Superior temporal gyrus (tissue), 1 donor: ENCODE results near the gene POFUT2.
"Not testable (repeated sequence)": the region's sequence is repeated elsewhere in the genome, so short reads cannot be mapped to it uniquely, and the experiment has no call there.

Experiments
- DNase-seq: peaks from one replicate; pipeline ENCODE4 v3.0.0-alpha.2; 2016; ENCODE audit errors: extremely low spot score

Gene POFUT2

DNA sequence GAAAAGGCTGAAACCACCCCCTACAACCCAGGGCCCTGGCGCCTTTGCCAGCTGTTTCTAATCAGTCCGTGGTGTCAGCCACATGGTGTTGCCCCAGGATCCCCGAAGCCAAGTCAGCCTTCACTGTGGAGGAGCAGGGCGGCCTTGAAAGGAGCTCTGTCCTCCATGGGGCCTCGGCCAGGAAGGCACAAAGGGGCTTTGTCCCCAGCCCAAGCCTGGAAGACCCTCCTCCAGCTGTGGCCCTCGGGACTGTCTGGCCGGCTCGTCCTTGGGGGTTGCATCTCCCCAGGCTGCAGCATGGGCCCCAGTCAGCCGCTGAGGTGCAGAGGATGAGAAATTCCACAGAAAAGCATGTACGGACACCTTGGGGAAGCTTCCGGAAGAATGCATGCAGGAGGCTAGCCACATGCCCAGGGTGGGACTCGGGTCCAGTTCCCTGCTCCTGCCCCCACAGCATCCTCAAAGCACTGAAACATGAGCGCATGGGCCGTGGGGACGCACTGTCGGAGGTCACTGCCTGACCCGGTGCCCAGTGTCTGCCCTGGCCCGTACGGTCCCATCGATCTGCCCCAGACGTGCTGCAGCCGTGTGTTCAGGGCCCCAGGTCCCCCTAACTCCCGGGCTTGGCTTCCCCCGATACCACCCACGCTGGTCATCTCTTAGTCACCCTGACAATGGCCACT lies 38.6 kb upstream of the POFUT2 start:
- DNase-seq: peak; percentile 70

DNA sequence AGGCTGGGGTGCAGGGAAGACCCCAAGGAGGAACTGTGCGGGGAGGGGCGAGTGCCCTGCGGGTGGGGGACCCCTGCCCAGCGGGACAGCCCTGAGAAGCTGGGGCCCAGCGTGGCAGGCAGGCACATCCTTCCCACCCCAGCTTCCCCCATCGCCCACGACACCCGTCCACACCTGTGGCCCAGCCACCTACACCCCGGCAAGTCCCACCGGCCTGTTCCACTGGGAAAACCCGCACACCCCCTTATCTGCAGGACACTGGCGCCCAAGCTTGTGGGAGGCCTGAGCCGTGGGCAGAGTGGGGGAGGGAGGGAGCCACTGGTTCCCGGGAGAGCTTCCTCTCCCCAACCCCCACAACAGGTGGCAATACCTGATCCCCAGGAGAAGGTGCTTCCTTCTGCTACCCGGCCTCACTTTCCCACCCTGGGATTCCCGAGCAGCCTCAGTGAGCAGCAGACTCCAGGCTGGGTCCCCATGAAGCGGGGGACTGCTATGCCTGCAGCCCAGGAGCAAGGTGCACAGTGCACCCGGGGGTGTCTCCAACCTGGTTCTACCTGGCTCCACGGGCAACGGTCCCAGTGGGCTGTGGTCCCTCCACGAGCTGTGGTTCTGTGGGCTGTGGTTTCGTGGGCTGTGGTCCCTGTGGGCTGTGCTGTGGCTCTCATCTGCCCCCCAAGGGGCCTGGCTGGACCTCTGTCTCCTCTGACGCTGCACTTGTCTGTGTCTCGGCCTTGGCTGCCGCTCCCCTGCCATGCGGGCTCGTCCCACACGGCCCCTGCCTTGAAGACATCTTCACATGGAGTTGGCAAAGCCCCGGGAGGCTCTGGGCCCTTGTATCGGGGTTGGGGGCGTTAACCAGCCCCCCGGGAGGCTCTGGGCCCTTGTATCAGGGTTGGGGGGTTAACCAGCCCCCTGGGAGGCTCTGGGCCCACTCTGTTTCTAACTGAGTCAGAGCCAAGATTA lies 37.8 kb upstream of the POFUT2 start:
- no peak for DNase-seq

DNA sequence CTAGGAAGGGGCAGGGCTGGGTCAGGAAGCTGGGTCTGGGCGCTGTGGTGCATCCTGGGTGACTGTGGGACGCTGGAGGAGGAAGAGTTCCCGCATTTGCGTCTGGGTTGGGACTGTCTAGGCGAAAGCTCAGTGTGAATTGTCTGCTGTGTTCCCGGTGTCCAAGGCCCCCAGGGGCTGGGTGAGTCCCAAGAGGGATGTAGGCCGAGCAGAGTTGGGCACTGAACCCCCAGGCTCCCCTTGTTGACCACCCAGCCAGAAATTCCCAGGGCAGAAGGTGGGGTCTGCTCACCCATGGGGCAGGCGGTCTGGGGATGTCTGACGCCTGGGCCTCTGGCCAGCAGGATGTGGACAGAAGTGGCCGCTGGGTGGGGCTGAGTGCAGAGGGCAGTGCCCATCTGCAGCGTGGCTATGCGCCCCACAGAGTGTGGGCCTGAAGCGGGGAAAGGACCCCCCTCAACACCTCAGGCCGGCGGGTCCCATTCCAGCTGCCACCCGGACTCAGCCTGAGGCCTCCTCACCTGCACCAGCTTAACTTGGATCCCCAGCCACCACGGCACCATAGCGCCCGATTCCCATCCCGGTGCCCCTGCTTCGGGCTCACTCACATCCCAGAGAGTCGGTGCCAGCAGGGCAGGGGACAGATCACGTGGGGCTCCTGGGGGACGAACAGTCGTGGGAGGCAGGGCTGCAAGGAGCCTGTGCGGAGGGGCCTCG lies 37.0 kb upstream of the POFUT2 start:
- no peak for DNase-seq

DNA sequence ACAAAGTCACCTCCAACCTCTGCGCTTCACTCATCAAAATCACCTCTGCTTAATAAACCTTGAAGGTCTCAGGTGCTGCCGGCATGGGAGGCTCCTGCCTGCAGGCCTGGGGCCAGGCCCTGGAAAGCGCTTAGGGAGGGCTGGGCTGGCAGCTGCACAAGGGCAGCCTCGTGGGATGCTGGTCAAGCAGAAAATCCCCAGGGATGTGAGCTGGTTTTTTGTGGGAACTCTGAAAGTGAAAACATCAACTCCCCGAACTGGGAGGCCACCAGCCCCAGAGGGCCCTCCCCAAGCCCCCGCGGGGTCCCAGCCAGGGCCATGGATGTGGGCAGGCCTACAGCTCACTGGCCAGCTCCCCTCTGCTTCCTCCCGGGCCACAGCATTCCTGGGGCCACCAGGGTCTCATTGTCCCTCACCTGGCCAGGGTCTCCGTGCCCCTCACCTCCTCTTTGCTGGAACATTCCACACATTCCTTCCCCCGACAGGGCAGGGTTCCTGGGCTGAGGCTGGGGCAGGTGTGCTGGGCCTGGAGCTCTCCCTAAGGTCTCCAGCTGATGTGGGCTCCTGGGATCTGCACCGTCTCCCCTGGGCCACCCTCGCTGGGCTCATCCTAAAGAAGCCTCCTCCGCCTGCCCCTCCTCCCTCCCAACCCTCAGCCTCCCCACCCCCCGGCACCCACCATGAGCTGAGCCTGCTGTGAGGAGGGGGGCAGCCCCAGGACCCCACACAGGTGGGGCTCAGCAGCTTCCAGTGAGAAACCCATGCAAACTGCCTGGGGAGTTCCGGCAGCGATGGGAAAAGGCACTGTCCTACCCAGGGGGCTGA lies 36.0 kb upstream of the POFUT2 start:
- DNase-seq: no peak

DNA sequence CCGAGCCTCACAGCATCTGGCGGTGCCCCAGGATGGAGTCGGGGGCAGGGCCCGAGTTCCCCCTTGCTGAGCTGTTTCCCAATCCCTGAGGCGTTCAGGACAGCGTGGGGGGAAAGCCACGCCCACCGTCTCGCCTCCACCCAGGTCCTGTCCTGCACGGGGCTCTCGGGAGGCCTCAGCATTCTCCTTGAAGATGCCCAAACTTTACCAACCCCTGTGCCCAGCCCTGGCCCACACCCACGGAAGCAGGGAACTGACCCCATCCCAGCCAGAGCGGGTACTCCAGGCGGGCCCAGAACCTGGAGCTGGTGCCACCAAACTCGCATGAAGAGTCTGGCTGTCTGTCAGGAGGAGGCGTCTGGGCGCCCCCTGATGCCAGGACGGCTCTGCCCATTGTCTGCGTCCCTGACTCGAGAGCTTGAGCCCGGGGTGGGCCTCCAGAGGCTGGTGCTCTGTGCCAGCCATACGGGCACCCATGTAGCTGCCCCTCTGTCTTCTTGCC lies 35.3 kb upstream of the POFUT2 start:
- DNase-seq: no peak

DNA sequence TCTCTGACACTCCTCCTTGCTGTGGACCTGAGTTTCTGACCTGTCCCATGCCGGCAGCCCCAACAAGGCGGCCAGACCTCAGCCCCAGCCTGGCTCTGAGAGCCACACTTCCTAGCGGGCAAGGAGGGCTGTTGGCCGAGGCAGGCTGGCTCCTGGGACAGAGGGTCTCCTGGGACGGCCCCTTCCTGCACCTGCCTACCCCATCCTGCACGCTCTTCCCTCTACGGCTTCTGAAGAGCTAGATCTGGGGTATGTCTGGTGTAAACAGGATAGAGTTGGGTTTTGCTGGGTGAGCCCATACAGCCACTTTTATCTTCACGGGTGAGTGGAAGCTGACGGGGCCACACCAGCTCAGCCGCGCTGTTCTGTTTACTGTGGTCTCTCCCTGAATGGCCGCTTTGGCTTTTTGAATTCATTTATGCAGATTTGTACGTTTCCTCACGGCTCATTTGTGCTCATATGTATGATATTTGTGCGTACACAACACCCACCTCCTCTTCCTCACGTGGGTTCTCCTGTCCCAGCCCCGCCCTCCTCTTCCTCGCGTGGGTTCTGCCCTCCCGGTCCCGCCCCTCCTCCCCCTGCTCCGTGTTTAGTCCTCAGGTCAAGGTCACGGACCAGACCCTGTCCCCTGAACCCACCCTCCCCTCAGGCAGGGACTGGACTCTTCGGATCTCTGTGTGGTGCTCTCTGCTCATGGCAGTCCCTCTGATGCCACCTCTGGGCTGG lies 34.7 kb upstream of the POFUT2 start:
- no peak for DNase-seq

DNA sequence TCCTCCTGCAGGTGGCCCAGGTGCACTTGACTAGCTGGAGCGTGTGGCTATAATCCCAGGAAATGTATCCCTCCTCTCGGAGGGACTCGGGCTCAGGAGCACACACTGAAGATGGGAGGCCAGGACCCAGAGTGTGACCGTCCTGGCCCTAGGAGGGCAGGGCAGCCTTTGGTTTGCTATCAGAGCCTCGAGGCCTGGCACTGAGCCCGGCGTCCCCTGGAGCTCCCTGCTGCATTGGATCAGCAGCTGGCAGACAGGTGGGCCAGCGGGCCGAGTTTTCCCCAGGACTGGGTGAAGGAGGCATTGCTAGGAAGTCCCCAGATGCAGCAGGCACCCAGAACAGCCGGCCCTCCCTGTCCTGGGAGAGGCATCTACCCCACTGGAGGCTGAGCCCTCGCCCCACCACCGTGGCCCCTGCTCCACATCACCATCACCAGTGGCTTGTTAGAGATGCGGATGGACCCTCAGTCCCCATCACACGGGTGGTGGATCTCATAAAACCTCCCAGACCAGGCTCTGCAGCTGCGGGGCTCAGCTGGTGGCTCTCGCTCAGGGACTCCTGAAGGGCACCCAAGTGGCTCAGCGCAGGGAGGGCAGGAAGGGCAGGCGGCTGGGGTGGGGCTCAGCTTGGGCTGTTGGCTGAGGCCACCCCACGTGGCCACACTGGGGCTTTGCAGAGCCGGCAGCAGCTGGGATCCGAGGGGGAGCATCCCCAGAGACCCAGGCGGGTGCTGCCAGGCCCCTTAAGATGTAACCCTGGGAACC lies 32.7 kb upstream of the POFUT2 start:
- DNase-seq: no peak

DNA sequence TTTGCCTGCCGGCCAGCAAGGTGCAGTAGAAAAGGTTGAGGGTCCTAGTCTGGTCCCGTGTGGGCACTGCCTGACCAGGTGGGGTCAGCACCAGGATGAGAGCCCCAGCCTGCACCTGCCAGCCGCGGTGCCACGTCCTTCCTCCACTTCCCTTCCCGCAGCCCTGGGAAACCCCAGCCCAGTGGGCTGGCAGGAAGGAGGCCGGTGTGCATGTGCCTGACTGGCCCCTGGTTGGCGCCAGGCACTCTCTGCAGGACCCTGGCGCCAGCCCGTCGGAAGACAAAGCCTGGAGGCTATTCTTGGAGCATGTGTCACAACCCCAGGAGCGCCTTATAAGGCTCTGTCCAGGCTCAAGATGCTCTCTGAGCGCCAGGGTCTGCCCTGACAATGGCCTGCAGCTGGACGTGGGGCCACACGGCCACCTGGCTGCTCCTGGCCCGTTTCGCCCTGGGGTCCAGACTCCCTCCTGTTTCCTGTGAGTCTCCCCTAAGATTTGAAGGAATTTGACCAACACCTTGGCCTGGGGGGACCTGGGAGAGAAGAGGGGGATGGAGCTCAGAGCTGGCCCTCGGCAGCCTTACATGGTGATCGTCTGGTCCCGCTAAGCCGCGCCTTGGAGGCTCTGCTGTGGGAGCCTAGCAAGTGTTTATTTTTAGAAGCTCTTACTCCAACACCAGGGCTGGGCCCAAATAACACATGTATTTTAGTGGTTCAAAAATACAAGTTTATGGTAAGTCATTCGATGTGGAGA lies 31.9 kb upstream of the POFUT2 start:
- DNase-seq: no peak

DNA sequence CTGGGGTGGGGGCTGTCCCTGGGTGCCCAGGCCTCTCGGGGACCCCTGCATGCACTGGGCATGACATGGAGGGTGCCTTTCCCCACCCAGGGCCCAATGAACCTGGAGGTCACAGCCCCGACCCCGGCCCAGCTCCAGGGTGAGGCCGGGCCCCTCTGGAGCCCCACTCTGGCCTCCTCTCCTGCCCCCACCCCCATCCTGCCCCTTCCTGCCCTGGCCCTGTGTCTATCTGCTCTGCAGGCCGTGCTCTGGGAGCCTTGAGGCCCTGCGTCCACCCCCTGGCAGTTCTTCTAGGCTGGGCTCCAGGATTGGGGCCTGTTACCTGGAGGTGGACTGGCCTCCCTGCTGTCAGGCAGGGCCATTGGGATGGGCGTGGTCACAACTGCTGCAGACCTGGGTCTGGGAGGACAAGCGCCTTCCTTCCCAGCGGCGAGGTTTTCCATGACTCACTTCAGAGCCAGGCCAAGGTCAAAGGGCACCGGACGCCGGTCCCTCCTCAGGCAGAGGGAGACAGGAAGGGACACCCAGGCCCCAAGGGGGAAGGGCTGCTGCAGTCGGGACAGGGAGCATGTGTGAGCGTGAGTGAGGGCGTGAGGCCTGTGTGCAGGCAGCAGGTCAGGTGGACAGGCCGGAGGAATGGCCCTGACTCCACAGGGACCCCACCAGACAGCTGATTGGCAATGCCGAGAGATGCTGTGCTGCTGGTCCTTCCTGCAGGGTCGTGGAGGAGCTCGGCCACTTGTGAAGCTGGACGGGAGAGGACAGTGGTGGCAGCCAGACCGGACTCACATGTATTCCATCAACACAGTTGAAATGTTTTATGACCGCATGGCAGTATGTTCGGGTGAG lies 31.1 kb upstream of the POFUT2 start:
- DNase-seq: no peak

DNA sequence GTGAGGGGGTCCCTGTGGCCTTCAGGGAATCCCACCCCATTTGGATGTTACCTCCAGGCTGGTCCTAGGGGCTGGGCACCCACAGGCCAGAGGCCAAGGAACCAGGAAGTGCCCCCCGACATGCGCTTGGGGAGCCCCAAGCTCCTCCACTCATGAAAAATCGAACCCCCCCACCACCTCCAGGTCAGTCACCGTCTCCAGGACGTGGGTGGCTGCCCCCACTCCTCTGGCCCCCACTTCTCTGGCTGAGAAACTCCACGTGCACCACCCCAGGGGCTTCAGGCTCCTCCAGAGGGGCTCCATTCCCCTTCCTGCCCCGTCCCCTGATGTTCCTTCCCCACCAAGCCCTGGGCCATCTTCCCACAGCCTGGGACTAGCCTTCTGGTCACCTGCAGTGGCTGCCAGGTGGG lies 30.5 kb upstream of the POFUT2 start:
- no peak for DNase-seq

DNA sequence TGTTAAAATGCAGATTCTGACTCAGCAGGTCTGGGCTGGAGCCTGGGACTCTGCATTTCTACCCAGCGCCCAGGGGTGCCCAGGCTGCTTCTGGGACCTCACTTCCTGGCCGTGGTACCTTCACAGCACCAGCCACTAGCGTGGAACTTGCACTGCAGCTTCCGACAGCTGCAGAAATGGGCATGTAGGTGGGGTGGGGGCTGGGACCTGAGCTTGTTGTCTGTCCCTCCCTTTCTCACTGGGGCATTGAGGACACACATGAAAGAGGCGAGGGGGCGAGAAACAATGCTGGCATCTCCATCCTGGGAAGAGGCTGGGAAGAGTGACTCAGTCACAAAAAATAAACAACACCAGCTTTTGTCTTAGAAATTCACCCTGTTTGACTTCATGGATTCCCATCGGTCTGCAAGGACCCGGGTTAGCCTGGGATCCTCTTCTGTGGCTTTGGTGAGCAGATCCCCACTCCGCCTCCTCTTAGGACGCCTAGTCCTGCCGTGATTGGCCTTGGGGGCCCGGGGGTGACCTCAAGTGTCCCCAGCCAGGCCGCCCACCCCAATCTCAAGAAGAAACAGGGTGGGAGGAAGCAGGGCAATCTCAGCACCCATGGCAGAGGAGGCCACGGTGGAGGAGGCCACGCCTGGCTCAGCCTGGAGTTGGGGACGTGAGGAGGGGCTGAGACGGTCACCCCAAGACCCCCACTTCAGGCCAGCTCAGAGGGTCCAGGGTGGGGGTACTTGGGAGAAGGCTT lies 29.9 kb upstream of the POFUT2 start:
- no peak for DNase-seq

DNA sequence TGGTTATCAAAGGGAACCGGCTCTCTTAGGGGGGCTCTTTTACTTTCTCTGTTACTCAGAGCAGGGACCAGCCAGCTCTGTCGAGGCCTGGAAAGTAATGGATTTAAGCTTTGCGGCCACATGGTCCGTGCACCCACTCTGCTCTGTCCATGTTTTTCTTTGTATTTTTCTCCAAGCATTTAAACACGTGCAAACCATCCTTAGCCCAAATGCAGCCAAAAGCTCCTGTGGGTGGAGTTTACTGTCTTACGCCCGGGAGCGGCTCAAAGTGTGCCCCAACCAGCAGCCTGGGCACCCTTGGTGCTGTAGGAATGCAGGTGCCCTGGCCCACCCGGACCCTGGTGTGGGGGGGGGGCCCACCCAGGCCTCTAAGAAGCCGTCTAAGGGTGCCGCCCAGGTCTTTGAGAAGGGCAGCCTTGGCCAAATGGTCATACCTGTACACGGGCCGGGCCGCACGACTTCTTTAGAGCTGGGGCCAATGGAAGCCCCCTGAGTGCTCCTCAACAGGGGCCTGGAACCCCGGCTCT lies 29.2 kb upstream of the POFUT2 start:
- no peak for DNase-seq

DNA sequence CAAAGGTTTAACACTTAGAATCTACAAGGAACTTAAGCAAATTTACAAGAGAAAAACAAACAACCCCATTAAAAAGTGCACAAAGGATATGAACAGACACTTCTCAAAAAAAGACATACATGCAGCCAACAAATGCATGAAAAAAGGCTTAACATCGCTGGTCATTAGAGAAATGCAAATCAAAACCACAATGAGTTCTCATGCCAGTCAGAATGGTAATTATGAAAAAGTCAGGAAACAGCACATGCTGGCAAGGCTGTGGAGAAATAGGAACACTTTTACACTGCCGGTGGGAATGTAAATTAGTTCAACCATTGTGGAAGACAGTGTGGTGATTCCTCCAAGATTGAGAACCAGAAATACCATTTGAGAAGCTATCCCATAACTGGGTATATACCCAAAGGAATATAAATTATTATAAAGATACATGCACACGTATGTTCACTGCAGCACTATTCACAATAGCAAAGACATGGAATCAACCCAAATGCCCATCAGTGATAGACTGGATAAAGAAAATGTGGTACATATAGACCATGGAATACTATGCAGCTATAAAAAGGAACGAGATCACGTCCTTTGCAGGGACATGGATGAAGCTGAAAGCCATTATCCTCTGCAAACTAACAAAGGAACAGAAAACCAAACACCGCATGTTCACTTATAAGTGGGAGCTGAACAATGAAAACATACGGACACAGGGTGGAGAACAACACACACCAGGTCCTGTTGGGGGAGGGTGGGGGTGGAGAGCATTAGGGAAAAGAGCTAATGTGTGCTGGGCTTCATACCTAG lies 28.2 kb upstream of the POFUT2 start:
- DNase-seq: not testable (repeated sequence)

DNA sequence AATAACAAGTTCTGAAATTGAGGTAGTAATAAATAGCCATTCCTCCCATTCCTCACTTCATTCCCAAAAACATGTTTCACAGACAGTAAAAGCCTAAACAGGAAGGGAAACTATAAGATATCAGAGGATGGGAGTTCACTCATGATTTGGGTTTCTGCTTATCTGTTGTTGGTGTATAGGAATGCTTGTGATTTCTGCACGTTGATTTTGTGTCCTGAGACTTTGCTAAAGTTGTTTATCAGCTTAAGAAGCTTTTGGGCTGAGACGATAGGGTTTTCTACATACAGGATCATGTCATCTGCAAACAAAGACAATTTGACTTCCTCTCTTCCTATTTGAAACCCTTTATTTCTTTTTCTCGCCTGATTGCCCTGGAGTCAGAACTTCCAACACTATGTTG lies 26.0 kb upstream of the POFUT2 start:
- no peak for DNase-seq

DNA sequence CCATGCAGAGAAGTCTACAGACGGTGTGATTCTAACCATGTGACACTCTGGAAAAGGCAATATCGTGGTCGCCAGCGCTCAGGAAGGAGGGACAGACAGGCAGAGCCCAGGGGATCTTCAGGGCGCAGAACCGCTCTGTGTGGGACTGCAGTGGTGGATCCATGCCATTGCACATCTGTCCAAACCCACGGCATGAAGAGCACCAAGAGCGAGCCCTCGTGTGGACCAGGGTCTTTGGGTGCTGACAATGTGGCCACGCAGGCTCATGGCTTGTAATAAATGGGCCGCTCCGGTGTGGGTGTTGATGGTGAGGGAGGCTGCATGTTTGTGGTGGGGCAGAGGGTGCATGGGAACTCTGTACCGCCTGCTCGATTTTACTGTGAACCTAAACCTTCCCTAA lies 25.3 kb upstream of the POFUT2 start:
- DNase-seq: no peak

DNA sequence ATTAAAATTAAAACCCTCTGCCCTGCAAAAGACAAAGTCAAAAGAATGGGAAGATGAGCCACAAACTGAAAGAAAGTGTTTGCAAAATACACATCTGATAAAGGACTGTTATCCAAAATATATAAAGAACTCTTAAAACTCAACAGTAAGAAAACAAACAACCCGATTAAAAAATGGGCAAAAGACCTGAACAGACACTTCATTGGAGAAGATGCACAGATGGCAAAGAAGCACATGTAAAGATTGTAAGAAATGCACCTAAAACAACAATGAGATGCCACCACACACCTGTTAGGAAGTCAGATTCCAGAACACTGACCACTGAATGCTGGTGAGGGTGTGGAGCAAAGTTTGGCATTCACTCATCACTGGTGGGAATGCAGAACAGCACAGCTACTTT lies 24.6 kb upstream of the POFUT2 start:
- DNase-seq: no peak
